ENCODE data around the gene MTURN.

DNA sequence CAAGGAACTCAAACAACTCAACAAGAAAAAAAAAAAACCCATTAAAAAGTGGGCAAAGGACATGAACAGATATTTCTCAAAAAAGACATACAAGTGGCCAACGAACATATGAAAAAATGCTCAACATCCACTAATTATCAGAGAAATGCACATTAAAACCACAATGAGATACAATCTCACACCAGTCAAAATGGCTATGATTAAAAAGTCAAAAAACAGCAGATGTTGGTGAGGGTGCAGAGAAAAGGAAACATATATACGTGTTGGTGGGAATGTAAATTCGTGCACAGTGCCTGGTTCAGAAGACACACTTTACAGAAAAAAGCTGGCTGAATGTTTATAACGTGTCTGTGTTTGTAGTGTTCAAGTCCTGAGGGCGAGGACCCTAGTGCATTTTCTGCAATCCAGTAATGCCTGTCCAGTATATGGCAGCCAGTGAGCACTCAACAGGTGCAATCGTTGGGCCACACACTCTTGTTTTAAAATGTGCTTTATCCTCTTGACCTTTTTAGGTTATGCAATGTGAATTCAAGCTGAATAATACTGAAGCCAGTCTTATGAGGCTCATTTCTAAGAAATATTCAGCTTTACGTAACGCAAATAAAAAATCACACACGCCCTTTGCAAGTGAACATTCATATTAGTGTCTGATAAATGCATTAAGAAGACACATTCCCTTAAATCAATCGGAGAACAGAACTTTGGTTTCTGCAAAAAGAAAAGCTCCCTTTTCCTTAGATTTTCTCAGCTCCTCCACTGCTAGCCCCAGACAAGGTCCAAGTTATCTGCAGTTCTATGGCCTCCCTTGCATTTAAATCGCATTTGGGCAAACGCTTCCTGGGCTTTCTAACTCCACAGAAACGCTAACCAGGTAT lies 813 bp upstream of the MTURN start:
- TF ChIP-seq, protein P1, sequence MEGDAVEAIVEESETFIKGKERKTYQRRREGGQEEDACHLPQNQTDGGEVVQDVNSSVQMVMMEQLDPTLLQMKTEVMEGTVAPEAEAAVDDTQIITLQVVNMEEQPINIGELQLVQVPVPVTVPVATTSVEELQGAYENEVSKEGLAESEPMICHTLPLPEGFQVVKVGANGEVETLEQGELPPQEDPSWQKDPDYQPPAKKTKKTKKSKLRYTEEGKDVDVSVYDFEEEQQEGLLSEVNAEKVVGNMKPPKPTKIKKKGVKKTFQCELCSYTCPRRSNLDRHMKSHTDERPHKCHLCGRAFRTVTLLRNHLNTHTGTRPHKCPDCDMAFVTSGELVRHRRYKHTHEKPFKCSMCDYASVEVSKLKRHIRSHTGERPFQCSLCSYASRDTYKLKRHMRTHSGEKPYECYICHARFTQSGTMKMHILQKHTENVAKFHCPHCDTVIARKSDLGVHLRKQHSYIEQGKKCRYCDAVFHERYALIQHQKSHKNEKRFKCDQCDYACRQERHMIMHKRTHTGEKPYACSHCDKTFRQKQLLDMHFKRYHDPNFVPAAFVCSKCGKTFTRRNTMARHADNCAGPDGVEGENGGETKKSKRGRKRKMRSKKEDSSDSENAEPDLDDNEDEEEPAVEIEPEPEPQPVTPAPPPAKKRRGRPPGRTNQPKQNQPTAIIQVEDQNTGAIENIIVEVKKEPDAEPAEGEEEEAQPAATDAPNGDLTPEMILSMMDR (IDR thresholded peaks at IDR 0.05), result no peak
- TF ChIP-seq POLR2A (IDR thresholded peaks at IDR 0.05), result no peak
